ENCODE measurements around the gene NOL12. TPM values are rescaled to one million over a fixed set of nuclear protein-coding genes. Genes with fewer than 3 reads are reported as not detected.

NOL12 gene
- total RNA-seq, 1 donor from 2014 or later, result 54.9 TPM

DNA sequence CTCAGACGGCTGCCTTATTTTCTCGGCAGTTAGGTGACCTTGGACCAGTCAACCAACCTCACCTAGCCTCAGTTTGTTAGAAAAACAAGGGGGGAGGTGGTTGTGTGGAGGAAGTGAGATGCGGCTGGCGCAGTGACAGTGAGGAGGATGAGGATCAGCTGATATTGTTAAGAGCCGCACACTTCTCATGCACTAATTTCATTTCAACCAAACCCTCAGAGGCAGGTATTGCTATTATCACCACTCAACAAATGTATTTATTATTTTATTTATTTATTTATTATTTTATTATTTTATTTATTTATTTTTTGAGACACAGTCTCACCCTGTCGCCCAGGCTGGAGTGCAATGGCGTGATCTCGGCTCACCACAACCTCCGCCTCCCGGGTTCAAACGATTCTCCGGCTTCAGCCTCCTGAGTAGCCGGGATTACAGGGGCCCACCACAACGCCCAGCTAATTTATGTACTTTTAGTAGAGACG, 8.6 kb upstream of the NOL12 start:
- intact Hi-C loops (cut with micrococcal nuclease), result loop anchor here (1.0 to 10.0 kb wide), 6 partner anchors 19 to 435 kb away; partner anchors contain the start of genes ANKRD54, EIF3L, GCAT and GGA1

DNA sequence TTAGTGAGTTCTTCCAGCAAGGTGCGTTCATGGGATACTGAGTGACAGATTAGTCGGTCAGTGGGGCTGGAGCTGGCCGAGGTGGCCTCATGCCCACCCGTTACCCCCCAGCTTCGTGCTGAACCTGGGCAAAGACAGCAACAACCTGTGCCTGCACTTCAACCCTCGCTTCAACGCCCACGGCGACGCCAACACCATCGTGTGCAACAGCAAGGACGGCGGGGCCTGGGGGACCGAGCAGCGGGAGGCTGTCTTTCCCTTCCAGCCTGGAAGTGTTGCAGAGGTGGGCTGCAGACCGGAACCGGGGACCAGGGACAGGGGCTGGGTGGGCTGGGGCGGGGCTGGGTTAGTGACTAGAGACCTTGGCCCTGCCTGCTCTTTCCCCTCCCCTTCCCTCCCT, 7.8 kb upstream of the NOL12 start:
- intact Hi-C loops (cut with micrococcal nuclease), result loop anchor here (5.0 to 10.0 kb wide), 3 partner anchors 129 to 436 kb away; partner anchors contain the start of genes ANKRD54, EIF3L, GCAT and RAC2

DNA sequence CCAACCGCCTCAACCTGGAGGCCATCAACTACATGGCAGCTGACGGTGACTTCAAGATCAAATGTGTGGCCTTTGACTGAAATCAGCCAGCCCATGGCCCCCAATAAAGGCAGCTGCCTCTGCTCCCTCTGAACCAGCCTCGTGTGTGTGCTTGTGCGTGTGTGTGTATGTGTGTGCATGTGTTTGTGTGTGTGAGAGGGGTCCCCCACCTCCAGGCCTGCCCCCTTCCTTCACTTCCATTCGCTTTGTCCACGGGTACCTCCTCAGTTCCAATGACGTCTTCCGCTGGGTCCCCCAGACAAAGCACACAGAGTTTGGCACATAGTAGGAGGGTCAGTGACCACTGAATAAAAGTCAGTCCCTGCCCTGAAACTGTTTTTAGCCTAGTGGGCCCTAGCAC, 6.5 kb upstream of the NOL12 start:
- intact Hi-C loops (cut with micrococcal nuclease), result loop anchor here (5.0 to 10.0 kb wide), 3 partner anchors 128 to 437 kb away; partner anchors contain the start of genes ANKRD54, EIF3L, GCAT and RAC2

DNA sequence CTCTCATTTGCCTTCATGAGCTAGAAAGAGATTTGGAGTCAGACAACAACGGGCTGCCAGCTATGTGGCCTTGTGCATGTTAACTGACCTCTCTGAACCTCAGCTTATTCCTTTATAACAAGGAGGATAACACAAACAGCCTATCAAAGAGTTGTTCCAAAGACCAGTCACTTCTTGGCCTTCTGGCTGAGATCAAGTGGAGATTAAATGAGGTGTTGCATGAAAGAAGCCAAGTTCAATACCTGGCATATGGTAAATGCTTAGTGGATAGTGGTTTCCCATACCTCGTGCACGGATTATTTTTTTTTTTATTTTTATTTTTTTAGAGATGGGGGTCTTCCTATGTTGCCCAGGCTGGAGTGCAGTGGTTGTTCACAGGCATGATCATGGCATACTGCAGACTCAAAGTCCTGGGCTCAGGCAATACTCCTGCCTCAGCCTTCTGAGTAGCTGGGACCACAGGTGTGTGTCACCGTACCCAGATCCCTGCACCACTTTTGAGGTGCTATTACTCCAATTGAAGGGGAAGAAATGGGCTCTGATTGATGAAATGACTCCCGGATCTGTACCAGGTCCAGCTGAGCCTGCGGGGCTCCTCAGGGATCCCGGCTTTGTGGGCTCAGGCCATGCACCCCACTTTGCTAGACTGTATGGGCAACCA, 5.8 kb upstream of the NOL12 start:
- intact Hi-C loops (cut with micrococcal nuclease), result no loop called here

DNA sequence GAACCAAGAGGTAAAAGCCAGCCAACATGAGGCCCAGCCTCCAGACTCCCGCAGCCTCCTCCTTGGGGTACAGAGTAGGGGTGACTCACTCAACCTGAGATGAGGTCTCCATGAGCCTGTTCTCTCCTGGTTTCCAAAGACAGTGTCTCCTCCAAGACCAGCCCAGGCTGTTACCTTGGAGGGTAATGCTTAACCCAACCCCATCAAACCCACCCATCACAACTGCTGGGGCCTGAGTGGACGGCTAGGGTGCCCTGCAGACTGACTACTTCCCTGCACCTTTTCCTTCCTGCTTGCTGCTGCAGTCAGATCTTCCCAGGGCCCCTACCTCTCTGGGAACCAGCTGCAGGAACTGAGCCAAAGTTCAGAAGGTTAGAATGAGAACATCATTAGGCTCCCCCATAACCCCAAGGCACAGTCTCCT, 5.1 kb upstream of the NOL12 start:
- intact Hi-C loops (cut with micrococcal nuclease), result loop anchor here (1.0 kb wide), 2 partner anchors 38 to 58 kb away; no protein-coding TSS in a partner anchor

DNA sequence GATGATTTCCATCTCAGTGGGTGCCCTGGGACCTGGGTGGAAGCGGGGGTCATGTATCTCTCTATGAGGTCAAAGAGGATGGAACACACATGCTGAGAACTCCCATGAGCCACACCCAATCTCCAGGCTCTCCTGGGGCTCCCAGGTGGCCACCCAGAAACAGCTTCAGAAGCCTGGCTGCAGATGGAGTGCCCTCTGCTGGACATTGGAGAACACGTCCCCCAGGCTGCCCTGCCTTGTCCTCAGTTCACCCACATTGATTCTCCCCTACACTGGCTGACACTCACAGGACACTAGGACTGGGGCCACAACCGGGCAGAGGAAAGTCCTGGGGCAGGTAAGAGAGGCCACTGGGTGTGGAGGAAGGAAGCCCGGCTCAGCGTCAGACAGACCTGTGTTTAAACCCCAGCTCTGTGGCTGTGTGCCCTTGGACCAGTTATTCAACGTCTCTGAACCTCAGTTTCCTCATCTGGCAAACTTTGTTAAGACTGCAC, 4.5 kb upstream of the NOL12 start:
- intact Hi-C loops (cut with micrococcal nuclease), result loop anchor here (1.0 kb wide), 2 partner anchors 38 to 58 kb away; no protein-coding TSS in a partner anchor

DNA sequence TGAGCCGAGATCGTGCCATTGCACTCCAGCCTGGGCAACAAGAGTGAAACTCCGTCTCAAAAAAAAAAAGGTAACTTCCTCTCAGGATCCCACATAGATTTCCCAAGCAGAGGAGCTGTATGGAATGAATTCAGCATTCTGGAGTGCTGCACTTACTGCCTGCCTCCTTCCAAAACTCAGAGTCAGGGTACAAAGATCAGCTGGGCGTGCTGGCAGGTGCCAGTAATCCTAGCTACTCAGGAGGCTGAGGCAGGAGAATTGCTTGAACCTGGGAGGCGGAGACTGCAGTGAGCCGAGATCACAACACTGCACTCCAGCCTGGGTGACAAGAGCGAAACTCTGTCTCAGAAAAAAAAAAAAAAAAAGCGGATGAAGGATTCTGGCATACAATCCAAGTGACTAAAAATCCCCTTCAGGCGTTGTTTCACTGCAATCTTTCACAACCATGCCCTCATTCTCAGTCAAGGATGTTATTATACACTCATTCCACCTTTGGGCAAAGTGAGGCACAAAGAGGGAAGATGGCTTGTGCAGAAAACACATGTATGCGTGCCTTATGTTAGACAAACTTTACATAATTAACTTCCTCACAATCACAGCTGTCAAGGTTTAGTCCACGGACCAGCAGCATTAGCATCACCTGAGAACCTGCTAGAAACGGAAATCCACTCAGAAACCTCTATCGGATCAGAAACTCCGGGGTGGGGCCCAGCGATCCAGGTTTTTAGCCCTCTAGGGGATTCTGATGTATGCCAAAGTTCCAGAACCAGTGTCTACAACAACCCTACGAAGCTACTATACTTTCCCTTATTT, 1.1 kb upstream of the NOL12 start:
- intact Hi-C loops (cut with micrococcal nuclease), result no loop called here

DNA sequence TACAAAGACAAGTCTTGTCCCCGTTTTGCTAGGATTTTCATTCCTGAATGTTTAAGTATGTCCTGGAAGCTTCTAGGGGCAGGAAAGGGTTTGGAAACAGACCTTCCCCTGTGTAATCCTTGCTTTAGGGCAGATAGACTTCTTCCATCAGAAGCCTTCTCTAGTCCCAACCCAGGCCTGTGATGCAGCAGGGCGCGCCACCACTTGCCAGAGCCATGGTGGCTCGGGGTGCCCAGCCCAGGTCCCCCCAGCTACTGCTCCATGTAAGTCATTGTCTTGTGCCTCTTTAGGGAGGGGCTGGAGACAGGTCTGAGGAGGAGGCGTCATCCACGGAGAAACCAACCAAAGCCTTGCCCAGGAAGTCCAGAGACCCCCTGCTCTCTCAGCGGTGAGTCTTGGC, 4.3 kb downstream of the NOL12 start:
- intact Hi-C loops (cut with micrococcal nuclease), result loop anchor here (10.0 kb wide), 1 partner anchor 54 kb away; no protein-coding TSS in a partner anchor

DNA sequence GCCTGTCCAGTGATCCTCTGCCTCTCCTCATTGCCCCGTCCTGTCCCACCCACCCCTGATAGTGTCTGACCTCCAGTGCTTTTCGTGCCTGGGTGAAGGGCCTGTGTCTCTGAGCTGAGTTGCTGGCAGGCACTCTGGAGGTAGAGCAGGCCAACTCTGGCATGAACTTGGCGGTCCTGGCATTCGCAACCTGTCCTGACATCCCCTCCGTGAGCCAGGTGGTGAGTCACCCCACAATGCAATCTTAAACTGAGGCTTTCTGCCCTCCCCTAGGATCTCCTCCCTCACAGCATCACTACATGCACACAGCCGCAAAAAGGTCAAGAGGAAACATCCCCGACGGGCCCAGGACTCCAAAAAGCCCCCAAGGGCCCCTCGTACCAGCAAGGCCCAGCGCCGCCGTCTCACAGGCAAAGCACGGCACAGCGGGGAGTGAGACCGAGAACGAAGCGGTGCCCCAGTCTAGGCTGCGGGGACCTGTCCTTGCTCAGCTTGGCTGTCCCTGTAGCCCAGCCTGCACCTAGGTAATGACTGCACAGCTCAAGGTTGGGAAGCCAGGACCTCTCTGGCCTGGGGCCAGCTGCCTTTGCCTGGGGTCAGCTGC, 4.9 kb downstream of the NOL12 start:
- intact Hi-C loops (cut with micrococcal nuclease), result loop anchor here (10.0 kb wide), 1 partner anchor 54 kb away; no protein-coding TSS in a partner anchor

DNA sequence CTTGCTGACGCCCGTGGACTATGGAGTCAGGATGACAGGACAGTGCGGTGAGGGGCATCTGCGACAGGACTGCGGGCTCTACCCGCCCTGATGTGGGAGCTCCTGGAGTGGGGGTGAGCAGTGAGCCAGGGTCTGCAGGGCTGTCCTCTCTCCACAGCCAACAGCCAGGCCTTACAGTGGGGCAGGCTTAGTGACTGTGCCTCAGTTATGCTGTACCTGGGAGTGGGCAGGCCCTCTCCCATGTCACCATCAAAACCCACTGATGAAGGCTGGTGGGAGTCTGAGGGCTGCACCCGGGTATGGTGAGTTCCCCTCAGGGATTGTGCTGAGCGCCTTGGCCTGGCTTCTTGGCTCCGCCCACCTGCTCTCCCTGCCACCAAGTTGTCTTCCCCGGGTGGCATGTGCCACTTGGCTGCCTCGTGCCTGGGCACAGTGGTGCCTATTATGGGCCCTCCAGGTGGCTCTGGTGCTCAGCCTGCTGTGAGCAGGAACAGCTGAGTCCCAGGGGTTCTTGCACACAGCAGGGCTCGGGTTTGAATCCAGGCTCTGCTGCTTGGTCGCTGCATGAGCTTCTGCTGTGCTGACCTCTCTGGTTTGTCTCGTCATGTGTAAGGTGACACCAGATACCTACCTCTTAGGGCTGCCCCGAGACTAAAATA, 6.6 kb downstream of the NOL12 start:
- intact Hi-C loops (cut with micrococcal nuclease), result loop anchor here (10.0 kb wide), 1 partner anchor 52 kb away; no protein-coding TSS in a partner anchor

DNA sequence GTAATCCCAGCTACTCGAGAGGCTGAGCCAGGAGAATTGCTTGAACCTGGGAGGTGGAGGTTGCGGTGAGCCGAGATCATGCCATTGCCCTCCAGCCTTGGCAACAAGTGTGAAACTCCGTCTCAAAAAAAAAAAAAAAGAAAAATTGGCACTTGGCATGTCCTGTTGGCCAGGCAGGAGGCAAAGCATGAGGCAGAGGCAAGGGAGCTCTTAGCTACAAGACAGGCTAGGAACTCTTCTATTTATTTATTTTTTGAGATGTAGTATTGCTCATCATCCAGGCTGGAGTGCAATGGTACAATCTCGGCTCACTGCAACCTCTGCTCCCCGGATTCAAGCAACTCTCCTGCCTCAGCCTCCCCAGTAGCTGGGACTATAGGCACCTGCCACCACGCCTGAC, 8.0 kb downstream of the NOL12 start:
- intact Hi-C loops (cut with micrococcal nuclease), result loop anchor here (10.0 kb wide), 1 partner anchor 51 kb away; no protein-coding TSS in a partner anchor

DNA sequence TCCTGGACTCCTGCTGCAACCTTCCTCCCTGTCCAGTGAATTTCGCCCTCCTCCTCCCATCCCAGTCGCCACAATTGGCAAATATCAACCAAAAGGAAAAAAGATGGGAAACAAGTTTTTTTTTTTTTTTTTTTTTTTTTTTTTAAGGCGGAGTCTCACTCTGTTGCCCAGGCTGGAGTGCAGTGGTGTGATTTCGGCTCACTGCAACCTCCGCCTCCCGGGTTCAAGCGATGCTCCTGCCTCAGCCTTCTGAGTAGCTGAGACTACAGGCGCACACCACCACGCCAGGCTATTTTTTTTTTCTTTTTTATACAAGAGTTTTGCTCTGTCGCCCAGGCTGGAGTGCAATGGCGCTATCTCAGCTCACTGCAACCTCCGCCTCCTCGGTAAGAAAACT, 10.1 kb downstream of the NOL12 start:
- intact Hi-C loops (cut with micrococcal nuclease), result loop anchor here (1.0 to 10.0 kb wide), 2 partner anchors 10 to 49 kb away; partner anchors contain the start of gene NOL12

DNA sequence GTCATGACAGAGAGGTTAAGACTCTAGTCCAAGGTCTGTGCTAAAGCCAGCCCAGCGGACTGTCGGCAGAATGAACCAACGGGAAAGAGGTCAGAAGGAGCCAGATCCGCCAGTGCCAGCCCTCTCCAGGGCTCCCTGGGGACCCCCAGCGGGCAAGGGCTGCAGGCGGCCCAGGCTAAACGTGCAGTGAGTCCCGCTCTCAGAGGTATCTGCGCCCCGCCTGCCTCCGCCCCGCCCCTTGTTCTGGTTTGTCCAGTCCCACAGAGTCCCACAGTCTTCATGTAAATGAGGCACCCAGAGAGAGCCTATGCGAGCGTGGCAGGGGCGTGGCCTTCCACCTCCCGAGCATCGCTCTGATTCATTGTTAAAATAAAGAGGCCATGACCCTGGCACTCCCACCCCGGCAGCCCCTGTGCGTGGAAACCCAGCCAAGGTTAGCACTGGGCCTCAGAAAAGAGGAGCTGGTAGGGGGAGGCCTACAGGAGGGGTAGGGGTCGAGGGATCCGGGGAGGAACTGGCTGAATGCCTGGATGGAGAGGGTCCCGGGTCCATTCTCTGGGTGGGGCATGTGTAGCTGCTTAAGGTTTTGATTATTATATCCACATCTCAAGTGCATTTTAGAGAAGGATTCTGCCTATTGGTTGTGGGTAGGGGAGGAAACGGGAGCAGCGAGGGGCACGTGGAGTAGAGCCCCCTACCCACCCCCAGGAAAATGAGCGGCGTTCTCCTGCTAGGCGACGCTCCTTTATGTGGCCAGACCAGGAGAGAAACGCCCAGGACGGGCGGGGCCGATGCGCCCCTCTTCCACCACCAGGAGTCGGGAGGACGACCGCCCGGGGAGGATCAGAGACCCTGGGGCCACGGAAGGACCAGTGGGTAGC, 10.8 kb downstream of the NOL12 start, which contains the start of gene TRIOBP:
TSS of gene TRIOBP (plus strand) at position 392 of the 881 bp plus-strand sequence. CDS start 4,318 bp downstream, outside the sequence.
- intact Hi-C loops (cut with micrococcal nuclease), result loop anchor here (1.0 to 10.0 kb wide), 2 partner anchors 11 to 48 kb away; partner anchors contain the start of gene NOL12

DNA sequence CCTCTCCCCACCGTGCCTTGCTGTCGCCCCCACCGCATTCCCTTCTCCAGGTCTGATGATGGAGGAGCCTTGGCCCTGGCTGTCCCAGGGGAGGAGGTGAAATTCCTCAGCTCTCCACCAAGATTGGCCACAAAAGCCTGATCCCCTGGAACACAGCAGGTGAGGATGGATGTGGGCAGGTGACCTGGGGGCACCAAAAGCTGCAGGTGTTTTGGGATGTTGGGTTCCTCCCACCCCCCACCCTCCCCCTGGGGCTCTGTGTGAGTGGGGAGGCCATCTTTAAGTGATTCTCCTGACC, 11.3 kb downstream of the NOL12 start:
- intact Hi-C loops (cut with micrococcal nuclease), result loop anchor here (10.0 kb wide), 1 partner anchor 47 kb away; no protein-coding TSS in a partner anchor

DNA sequence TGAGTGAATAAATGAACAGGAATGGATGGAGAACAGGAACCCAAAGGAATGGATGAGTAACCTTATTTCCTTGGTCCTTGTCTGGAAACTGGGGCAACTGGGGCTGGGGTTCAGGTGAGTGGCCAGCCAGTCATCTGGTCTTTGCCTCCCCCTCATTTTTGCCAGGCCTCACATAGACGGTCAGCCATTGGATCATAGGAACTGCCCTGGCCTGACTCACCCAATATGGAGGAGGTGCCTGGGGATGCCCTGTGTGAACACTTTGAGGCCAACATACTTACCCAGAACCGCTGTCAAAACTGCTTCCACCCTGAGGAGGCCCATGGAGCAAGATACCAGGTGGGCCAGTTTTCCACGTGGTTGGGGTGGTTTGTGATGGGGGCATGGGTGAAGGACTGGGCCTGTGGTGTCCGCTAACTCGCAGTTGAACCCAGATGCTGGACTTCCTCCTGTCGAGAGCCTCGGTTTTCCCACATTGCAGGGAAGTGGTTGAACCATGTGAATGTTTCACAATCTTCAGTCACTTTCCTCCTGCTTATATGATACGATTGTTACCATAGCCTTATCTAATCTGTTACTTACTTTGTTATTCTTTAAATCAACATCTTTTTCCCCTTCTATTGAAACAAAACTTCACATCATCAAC, 15.1 kb downstream of the NOL12 start:
- intact Hi-C loops (cut with micrococcal nuclease), result no loop called here

DNA sequence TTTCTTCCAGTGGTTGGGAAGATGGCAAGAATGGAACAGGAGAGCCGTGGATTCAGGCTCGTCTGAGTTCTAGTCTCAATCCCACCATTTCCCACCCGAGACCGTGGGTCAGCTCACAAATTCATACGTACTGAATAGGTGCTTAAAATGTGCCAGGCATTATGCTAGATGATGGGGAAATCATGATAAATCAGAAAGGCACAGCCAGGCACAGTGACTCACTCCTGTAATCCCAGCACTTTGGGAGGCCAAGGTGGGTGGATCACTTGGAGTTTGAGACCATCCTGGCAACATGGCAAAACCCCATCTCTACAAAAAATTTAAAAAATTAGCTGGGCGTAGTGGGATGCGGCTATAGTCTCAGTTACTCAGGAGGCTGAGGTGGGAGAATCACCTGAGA, 17.8 kb downstream of the NOL12 start:
- intact Hi-C loops (cut with micrococcal nuclease), result no loop called here

DNA sequence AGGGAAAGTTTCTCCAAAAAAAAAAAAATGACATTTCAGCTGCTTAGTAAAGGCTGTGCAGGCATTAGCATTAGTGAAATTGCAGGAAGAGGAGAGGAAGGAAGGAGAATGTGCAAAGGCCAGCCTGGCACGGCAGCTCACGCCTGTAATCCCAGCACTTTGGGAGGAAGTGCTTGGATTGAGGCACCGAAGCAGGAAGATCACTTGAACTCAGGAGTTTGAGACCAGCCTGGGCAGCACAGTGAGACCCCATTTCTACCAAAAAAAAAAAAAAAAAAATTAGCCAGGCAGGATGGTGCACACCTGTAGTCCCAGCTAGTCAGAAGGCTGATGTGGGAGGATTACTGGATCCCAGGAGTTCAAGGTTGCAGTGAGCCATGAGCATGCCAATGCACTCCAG, 18.5 kb downstream of the NOL12 start:
- intact Hi-C loops (cut with micrococcal nuclease), result no loop called here

DNA sequence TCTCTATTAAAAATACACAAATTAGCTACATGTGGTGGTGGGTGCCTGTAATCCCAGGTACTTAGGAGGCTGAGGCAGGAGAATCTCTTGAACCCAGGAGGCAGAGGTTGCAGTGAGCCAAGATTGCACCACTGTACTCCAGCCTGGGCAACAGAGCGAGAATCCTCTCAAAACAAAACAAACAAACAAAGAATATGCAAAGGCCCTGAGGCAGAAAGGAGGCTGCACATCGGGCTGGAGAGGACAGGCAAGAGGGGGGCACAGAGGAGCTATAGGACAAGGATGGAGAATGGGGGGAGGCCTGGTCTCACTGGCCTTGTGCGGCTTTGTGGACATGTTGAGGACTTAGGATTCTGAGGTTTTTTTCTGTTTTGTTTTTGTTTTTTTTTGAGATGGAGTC, 19.1 kb downstream of the NOL12 start:
- intact Hi-C loops (cut with micrococcal nuclease), result no loop called here

Data from T-helper 2 cell treated with Interferon-gamma antibody and Interleukin-4, amounts not matched to agents 100 ng/mL and 5 ng/mL, for 36 hours (primary cell).